ENCODE data around the gene ZC3HAV1L. TPM values are rescaled to one million over a fixed set of nuclear protein-coding genes. Genes with fewer than 3 reads are reported as not detected.

ZC3HAV1L gene
- total RNA-seq, 1 experiment from 2014 or later = 11.8 TPM

- Histone ChIP-seq H3K27ac (ENCODE audit: low read depth, low read length) (no peak overlapping the region), H3K4me3 (replicated peaks in 1 of 2; ENCODE audit: low read depth in 1 of 2, low read length in 2 of 2) (no peak overlapping the region), H3K36me3 (ENCODE audit: control insufficient read depth in 1 of 2, insufficient read depth in 2 of 2, low read length in 2 of 2) (peaks cover 0 to 9% of the 10 kb centered on the region in 2 experiments; a peak in 1 of 4 replicates), H3K9me3 (ENCODE audit: control insufficient read depth in 1 of 2, insufficient read depth in 1 of 2, low read depth in 1 of 2, low read length in 2 of 2) (no peaks in the 10 kb centered on the region), H4K20me1 (ENCODE audit: insufficient read depth) (no peaks in the 10 kb centered on the region), H3K9me2 (ENCODE audit: insufficient read depth) (no peaks in the 10 kb centered on the region), H2AFZ (ENCODE audit: low read depth, low read length, poor library complexity, severe bottlenecking) (no peak overlapping the region), H3K9ac (ENCODE audit: low read length) (no peak overlapping the region), H3K4me2 (ENCODE audit: low read length) (no peak overlapping the region), H3K4me1 (ENCODE audit: control insufficient read depth in 1 of 2, insufficient read depth in 2 of 2, low read length in 2 of 2) (peaks cover 13 to 23% of the 10 kb centered on the region in 2 experiments), H3K79me2 (ENCODE audit: insufficient read depth, low read length) (peaks cover 21% of the 10 kb centered on the region), H3K27me3 (ENCODE audit: insufficient read depth, low read length) (no peaks in the 10 kb centered on the region)
- TF ChIP-seq ZFX (IDR thresholded peaks at IDR 0.05) = no peak
- TF ChIP-seq MAX (IDR thresholded peaks at IDR 0.05) = no peak
- no peak for TF ChIP-seq SP1 (IDR thresholded peaks at IDR 0.05; ENCODE audit: low read depth)
- TF ChIP-seq ATF3 (IDR thresholded peaks at IDR 0.05) = no peak
- TF ChIP-seq EZH2phosphoT487 (IDR thresholded peaks at IDR 0.05; ENCODE audit: borderline replicate concordance) = no peak
- TF ChIP-seq SIN3A (IDR thresholded peaks at IDR 0.05; ENCODE audit: low read depth) = no peak
- TF ChIP-seq ELF1 (IDR thresholded peaks at IDR 0.05; ENCODE audit: borderline replicate concordance, low read depth) = no peak
- TF ChIP-seq SRF (IDR thresholded peaks at IDR 0.05; ENCODE audit: low read depth) = no peak
- TF ChIP-seq REST (IDR thresholded peaks at IDR 0.05; ENCODE audit: low read depth) = no peak
- no peak for TF ChIP-seq TCF7L2 (IDR thresholded peaks at IDR 0.05; ENCODE audit: borderline replicate concordance, extremely low read depth, insufficient read depth, insufficient read length)
- TF ChIP-seq ZBTB33 (IDR thresholded peaks at IDR 0.05; ENCODE audit: extremely low read depth, insufficient replicate concordance, low read length) = no peak
- no peak for TF ChIP-seq CTCF (IDR thresholded peaks at IDR 0.05 in 2 of 3, conservative IDR thresholded peaks at IDR 0.05 in 1 of 3; ENCODE audit: borderline replicate concordance in 1 of 3, insufficient read depth in 1 of 3, low read depth in 2 of 3, low read length in 2 of 3)
- TF ChIP-seq CBX3 (IDR thresholded peaks at IDR 0.05; ENCODE audit: low read depth) = no peak
- TF ChIP-seq YY1 (IDR thresholded peaks at IDR 0.05; ENCODE audit: extremely low read depth, insufficient replicate concordance, low read depth, low read length) = no peak
- intact Hi-C loops (cut with micrococcal nuclease) = no loop called here
- DNase-seq (ENCODE audit: low read depth, low spot score) (no peak), ATAC-seq (no peak)
- RAD21 ChIA-PET (ENCODE audit: low non-redundant PET in 1 of 2, low total read pairs in 2 of 2, uncharacterized antibody in 2 of 2, unreplicated experiment in 2 of 2) = no interaction called here
- CTCF ChIA-PET = no interaction called here
- BruUV-seq (replicated peaks) = no TSS peak
- POLR2A ChIA-PET = no interaction called here
Measured at GRCh38 chr7:139038691-139039090, 2.8 kb upstream of the ZC3HAV1L start.
